HG03378 (cell line): ENCODE measurements around the gene OSCAR.
"Not testable (repeated sequence)": the region's sequence is repeated elsewhere in the genome, so short reads cannot be mapped to it uniquely, and the experiment has no call there.

Experiments used
- ATAC-seq: cut with Tn5 transposase; IDR thresholded peaks from one replicate; pipeline ENCODE4 v1.9.1; 2021; ENCODE audit warnings: mild to moderate bottlenecking, moderate library complexity; ENCODE audit not compliant: unreplicated experiment

OSCAR gene

DNA sequence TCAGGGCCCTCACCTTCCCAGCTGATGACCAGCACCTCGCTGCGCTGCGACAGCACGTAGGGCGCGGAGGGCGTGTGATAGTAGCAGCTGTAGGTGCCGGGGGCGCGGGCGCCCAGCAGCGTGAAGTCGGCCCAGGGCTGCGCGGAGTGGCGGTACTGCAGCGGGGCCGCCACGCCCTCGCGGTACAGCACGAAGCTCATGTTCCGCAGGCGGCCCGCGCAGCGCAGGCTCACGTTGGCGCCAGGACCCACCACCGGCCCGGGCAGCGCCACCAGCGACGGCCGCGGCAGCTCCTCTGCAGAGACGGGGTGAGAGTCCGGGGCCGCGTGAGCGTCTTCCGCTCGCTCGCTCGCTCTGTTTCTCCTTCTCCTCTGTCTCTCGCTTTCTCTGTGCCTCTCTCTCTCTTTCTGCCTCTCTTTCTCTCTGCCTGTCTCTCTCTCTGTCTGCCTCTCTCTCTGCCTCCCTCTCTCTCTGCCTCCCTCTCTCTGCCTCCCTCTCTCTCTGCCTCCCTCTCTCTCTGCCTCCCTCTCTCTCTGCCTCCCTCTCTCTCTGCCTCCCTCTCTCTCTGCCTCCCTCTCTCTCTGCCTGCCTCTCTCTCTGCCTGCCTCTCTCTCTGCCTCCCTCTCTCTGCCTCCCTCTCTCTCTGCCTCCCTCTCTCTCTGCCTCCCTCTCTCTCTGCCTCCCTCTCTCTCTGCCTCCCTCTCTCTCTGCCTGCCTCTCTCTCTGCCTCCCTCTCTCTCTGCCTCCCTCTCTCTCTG is 4.6 kb downstream of the OSCAR start:
- not testable (repeated sequence) for ATAC-seq

DNA sequence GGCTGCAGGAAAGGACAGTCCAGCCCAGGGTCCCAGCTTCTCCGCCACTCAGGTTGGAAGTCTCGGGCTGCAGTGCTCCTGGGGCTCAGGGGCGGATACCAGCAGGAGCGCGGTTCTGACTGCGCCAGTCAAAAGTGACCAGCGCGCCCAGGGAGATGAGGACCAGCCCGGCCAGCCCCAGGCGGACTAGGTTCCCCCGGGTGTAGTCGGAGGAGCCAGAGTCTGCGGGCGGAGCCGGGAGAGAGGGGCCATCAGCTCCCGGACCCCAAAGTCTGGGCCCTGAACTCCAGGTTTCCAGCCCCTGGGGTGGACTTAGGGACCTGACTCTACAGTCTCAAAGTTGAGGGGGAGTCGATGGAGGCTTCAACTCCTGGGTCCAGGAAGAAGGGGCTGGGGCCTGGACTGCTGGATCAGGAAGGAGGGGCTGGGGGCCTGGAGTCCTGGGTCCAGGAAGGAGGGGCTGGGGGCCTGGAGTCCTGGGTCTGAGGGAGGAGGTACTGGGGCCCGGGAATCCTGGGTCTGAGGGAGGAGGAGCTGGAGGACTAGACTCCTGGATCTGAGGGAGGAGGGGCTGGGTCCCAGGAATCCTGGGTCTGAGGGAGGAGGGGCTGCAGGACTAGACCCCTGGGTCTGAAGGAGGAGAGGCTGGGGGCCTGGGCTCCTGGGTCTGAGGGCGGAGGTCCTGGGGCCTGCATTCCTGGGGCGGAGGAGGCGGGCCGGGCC is 5.3 kb downstream of the OSCAR start:
- no peak for ATAC-seq

GRCh38 chr19:54094426-54095000 is 6.1 kb downstream of the OSCAR start:
- ATAC-seq: no peak

DNA sequence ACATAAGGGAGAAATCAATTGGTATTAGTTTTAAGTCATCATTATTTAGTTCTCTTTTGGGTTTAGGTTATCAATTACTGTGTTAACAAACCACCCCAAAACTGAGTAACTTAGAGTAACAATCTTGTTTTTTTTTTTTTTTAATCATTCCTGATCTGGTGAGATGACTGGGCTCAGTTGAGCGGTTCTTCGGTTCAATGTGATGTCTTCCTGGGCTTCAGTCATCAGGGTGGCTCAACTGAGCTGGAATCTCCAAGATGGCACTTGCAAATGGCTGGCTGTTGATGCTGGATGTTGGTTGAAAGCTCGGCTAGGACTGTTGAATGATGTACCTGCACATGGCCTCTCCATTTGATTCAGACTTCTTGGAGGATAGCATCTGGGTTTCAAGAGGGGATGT is 16.2 kb downstream of the OSCAR start:
- no peak for ATAC-seq

- ATAC-seq: no peak
Observed at GRCh38 chr19:54081032-54081431, 19.6 kb downstream of the OSCAR start, which contains the start of gene TARM1. TSS of gene TARM1 (minus strand) at chr19:54081365. CDS start at chr19:54081340, 25 bp downstream.

DNA sequence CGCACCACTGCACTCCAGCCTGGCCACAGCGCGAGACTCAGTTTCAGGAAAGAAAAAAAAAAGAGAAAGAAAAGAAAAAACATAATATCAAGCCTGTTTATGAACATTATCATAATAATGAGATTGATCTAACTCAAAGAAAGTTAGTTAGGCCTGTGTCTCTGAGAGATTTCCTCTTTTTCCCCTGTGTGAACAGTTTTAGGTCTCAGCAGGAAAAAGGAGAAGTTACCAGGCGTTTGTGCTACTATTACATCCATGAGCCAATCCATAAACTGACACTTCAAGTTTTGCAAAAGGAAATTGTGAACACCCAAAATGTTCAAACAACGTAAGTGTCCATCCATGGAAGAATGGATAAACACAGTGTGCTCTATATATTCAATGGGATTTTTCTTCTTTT is 23.3 kb downstream of the OSCAR start:
- ATAC-seq: no peak

DNA sequence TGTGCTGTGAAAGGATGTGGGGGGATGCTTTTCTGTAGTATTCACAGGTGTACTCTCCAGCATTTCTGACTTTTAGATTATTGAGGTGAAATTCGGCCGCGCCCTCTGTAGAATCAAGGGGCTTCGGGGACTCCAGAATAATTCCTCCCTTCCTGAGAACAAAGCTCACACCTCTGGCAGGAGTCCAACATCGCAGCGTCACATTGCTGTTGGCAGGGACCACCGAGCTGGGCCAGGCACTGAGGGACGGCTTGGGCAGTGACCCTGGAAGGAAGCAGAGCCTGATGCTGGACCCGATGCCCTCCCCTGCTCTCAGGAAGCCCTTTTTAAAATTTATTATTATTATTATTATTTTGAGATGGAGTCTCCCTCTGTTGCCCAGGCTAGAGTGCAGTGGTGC is 25.8 kb downstream of the OSCAR start:
- no peak for ATAC-seq

DNA sequence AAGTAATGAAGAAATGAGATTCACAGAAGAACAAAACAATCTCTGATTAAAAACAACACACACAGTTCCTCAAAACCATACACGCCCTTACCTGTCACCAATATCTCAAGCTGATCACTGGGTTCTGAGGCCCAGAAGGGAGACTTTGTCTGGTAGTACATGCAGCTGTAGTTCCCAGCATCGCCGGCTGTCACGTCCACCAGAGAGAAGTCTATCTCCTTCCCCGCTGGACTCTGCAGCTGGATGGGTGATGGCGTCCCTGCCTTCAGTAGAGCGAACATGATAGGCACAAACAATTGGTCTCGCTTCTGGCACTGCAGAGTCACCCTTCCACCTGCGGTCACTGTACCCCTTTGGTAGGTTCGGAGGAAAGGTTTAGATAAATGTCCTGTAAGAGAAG is 26.8 kb downstream of the OSCAR start:
- ATAC-seq: no peak

DNA sequence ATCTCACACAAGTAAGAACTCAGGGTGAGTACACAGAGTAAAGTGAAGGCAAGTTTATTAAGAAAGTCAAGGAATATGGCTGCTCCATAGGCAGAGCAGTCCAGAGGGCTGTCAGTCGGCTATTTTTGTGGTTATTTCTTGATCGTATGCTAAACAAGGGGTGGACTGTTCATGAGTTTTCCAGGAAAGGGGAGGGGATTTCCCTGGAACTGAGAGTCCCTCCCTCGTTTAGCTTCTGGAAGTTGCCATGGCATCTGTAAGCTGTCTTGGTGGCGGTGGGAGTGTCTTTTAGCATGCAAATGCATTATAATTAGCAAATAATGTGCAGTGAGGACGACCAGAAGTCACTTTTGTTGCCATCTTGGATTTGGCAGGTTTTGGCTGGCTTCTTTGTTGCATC is 31.1 kb downstream of the OSCAR start:
- no peak for ATAC-seq

- no peak for ATAC-seq
Observed at GRCh38 chr19:54063350-54064116, 37.1 kb downstream of the OSCAR start, which contains the start of gene VSTM1. TSS of gene VSTM1 (minus strand) at chr19:54063897. CDS start at chr19:54063777, 120 bp downstream.

DNA sequence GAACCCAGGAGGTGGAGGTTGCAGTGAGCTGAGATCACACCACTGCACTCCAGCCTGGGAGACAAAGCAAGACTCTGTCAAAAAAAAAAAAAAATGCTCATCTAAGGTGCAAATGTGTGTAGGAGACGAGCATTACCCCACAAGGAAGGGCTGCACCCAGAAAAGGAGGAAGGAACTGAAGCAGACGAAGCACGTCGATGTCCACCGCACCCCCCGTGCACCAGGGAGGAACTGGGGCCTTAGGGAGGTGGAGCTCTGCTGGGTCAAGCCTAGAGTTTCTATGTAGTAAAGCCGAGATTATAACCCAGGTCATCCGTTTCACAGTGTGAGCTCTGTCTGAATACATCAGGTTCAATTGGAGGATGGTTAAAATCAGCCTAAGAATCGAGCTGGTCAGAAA is 38.0 kb downstream of the OSCAR start:
- no peak for ATAC-seq

GRCh38 chr19:54047616-54048015 is 53.0 kb downstream of the OSCAR start:
- ATAC-seq: no peak

GRCh38 chr19:54045771-54046170 is 54.8 kb downstream of the OSCAR start:
- ATAC-seq: no peak
